GM12891 (cell line): Measurements from ENCODE around the gene MRPL11.

Experiments
- DNase-seq: peaks from one replicate; pipeline ENCODE4 v3.0.0; 2011; ENCODE audit warnings: low spot score; ENCODE audit not compliant: insufficient read length
- FAIRE-seq: peaks from 2 replicates; lab custom pipeline; 2011; peaks lifted over from hg19 to GRCh38; lab: Jason Lieb, UNC
- PAX5 ChIP-seq: IDR thresholded peaks from 2 replicates; pipeline ENCODE4 v1.6.1; 2011; ENCODE audit warnings: low read length, moderate library complexity, mild to moderate bottlenecking; ENCODE audit not compliant: insufficient read depth, severe bottlenecking
- POLR2A ChIP-seq: IDR thresholded peaks from 2 replicates; pipeline ENCODE4 v1.6.1; 2011; ENCODE audit warnings: low read depth, low read length, control low read depth
- POLR2AphosphoS5 ChIP-seq: IDR thresholded peaks from 2 replicates; pipeline ENCODE4 v1.6.1; 2011; ENCODE audit warnings: low read depth, low read length, control low read depth
- POU2F2 ChIP-seq: IDR thresholded peaks from 2 replicates; pipeline ENCODE4 v1.6.1; 2011; ENCODE audit warnings: low read depth, mild to moderate bottlenecking, control low read depth, low read length, moderate library complexity
- SPI1 ChIP-seq: IDR thresholded peaks from 2 replicates; pipeline ENCODE4 v1.6.1; 2011; ENCODE audit warnings: low read depth, low read length, control low read depth
- TAF1 ChIP-seq: IDR thresholded peaks from 2 replicates; pipeline ENCODE4 v1.6.1; 2011; ENCODE audit warnings: low read depth, low read length, control low read depth

The MRPL11 gene

GRCh38 chr11:66476173-66476840 lies 37.7 kb upstream of the MRPL11 start:
- FAIRE-seq (no peak), DNase-seq (no peak)
- TF ChIP-seq POLR2A (no peak), POU2F2 (no peak), POLR2AphosphoS5 (no peak), TAF1 (no peak), PAX5 (no peak), SPI1 (no peak)

- no peak for FAIRE-seq
- TF ChIP-seq SPI1, result no peak
- TF ChIP-seq POLR2AphosphoS5, result no peak
- no peak for TF ChIP-seq POU2F2
- no peak for TF ChIP-seq TAF1
- no peak for TF ChIP-seq PAX5
- TF ChIP-seq POLR2A, result no peak
- no peak for DNase-seq
These were observed 36.9 kb upstream of the MRPL11 start for GRCh38 chr11:66475349-66476172.

DNA sequence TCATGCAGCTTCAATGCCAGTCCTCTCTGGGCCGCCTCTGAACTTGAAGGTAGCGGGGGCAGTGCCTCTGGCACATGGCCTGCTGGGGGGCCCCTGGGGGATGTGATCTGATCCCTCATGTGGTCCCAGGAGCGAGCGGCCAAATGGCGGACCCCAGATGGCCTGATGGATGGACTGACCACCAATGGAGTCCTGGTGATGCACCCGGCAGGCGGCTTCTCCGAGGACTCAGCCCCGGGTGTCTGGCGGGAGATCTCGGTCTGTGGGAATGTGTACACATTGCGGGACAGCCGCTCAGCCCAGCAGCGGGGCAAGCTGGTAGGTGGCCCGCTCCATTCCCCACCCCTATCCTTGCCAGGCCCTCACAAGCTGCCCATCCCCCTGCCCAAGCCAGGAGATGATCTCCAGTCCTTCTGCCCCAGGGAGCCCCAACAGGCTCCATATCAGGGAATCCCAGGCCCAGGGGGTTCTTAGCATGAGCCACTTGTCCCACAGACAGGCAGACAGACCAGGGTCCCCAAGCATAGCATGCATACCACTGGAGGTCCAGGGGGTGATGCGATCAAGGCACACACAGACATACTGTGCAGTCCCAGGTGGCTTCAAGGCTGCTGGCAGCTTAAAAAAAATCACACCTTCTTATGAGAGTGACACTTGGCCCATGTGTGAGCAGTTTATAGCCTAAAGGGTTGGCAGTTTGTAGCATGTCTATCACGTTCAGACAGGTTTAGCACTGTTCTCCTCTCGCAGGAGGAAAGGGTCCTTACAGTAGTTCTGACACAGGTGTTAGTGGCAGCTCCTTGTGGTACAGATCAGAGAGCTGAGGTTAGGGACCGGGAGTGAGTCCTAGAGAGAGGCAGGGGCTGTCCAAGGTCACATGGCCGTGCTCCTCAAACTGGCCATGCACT lies 35.2 kb upstream of the MRPL11 start:
- DNase-seq (no peak), FAIRE-seq (no peak)
- TF ChIP-seq SPI1, result no peak
- TF ChIP-seq TAF1, result no peak
- no peak for TF ChIP-seq POLR2A
- TF ChIP-seq POLR2AphosphoS5, result no peak
- no peak for TF ChIP-seq POU2F2
- no peak for TF ChIP-seq PAX5

DNA sequence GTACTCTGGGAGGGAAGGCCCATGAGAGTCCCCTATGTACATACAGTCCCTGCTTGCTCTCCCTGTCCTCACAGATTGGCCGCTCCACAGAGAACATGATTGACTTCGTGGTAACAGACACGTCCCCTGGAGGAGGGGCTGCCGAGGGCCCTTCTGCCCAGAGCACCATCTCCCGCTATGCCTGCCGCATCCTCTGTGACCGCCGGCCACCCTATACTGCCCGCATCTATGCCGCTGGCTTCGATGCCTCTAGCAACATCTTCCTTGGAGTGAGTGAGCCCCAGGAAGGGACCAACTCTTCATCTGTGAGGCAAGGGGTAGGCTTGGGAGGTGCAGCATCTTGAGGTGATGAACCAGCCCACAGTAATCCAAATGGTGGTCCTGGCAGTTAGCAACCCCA lies 34.5 kb upstream of the MRPL11 start:
- DNase-seq, result no peak
- TF ChIP-seq PAX5 (no peak), POU2F2 (no peak), TAF1 (no peak), POLR2AphosphoS5 (no peak), SPI1 (no peak), POLR2A (no peak)
- FAIRE-seq, result no peak

GRCh38 chr11:66472054-66472453 lies 33.4 kb upstream of the MRPL11 start:
- FAIRE-seq (no peak), DNase-seq (no peak)
- no peak for TF ChIP-seq POU2F2
- no peak for TF ChIP-seq TAF1
- no peak for TF ChIP-seq PAX5
- no peak for TF ChIP-seq SPI1
- TF ChIP-seq POLR2AphosphoS5, result no peak
- no peak for TF ChIP-seq POLR2A

DNA sequence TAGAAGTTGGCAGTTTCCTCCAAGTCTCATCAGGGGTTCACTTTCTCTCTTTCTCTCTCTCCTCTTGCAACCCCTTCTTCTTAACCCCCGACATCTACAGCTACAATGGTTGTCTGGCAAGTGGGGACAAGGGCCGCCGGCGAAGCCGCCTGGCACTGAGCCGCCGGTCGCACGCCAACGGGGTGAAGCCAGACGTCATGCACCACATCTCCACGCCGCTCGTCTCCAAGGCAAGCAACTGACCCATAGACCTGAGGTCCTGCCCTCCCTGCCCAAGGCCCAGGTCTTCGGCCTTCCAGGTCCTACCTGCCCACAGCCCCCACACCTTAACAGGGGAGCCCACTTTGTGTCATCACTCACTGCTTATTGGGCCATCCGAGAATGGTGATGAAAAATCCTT lies 32.5 kb upstream of the MRPL11 start:
- FAIRE-seq (no peak), DNase-seq (no peak)
- TF ChIP-seq POLR2AphosphoS5 (no peak), TAF1 (no peak), POU2F2 (no peak), PAX5 (no peak), SPI1 (no peak)

GRCh38 chr11:66470015-66470414 lies 31.4 kb upstream of the MRPL11 start:
- TF ChIP-seq TAF1, result no peak
- no peak for TF ChIP-seq POLR2A
- TF ChIP-seq PAX5, result no peak
- TF ChIP-seq POU2F2, result no peak
- no peak for TF ChIP-seq POLR2AphosphoS5
- TF ChIP-seq SPI1, result no peak
- FAIRE-seq (no peak), DNase-seq (no peak)

DNA sequence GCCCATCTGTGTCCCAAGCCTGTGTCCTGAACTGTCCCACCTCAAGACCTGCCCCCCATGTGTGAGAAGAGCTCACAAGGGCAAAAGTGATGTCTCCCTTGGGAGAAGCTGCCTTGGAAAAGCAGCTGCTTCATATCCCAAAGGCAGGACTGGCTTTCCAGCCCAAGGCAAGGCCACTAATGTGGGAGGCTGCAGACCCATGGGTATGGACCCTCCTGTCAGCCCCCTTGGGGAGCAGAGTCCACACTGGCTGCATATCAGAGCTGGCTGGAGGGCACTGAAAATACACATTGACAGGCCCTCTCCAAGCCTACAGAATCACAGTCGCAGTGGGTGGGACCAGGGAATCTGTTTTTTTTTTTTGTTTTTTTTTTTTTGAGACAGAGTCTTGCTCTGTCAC lies 30.8 kb upstream of the MRPL11 start:
- no peak for FAIRE-seq

GRCh38 chr11:66468691-66469090 lies 30.0 kb upstream of the MRPL11 start:
- FAIRE-seq, result no peak
- TF ChIP-seq POLR2A, result no peak
- no peak for TF ChIP-seq POU2F2
- no peak for TF ChIP-seq POLR2AphosphoS5
- TF ChIP-seq PAX5, result no peak
- TF ChIP-seq SPI1, result no peak
- no peak for TF ChIP-seq TAF1
- DNase-seq, result no peak

More for the DNA sequence above, 30.8 kb upstream of the MRPL11 start:
- no peak for DNase-seq
- TF ChIP-seq POLR2A, result no peak
- no peak for TF ChIP-seq POLR2AphosphoS5
- no peak for TF ChIP-seq TAF1
- TF ChIP-seq POU2F2, result no peak
- no peak for TF ChIP-seq SPI1
- TF ChIP-seq PAX5, result no peak

DNA sequence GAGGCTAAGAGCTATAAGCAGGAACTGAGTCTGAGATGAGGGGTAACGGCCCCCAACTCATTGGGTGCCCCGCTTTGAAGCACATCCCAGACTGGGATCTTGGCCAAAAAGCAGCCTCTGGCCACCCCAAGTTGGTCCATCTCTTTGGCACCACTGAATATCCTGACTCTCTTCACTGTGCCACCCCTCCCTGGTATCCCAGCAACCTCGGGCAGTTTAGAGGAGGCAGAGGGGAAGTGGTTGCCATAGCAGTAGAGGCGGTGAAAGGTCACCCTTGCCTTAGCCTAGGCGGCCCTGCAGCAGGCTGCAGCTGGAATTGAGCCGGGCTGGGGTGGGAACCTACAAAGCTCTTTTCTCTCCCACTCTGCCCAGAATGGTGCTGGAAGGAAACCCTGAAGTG lies 29.1 kb upstream of the MRPL11 start:
- DNase-seq, result no peak
- TF ChIP-seq POU2F2 (no peak), PAX5 (no peak), SPI1 (no peak), TAF1 (no peak), POLR2A (no peak), POLR2AphosphoS5 (no peak)
- FAIRE-seq, result no peak
